K562 (cell line): ENCODE measurements around the gene SLC4A5. TPM values are rescaled to one million over a fixed set of nuclear protein-coding genes. Genes with fewer than 3 reads are reported as not detected.
A peak's percentile ranks its signal among the peaks of the same experiment; 100 is the strongest.

ENCODE experiments used
- ARHGAP35 ChIP-seq: fragments of 450-650 bp; IDR thresholded peaks from 2 replicates; pipeline ENCODE4 v1.6.1; 2018; ENCODE audit not compliant: partially characterized antibody
- ATF1 ChIP-seq, 2 experiments: fragments of 450-650 bp in 1 of 2; IDR thresholded peaks; 2 replicates each; pipeline ENCODE4 v1.6.1; 2016; ENCODE audit warnings: missing compliant biosample characterization in 1 of 2, missing genetic modification characterization in 1 of 2
- ATF7 ChIP-seq: fragments of 450-650 bp; IDR thresholded peaks from 2 replicates; pipeline ENCODE4 v1.7.1; 2014; ENCODE audit warnings: mild to moderate bottlenecking, moderate library complexity
- BMI1 ChIP-seq: fragments of 150-350 bp; IDR thresholded peaks from 2 replicates; pipeline ENCODE4 v1.6.1; 2014; ENCODE audit warnings: low read length
- CXXC5 ChIP-seq: fragments of 250-450 bp; sonication (Bioruptor Pico); IDR thresholded peaks from 2 replicates; pipeline ENCODE4 v1.8.0; 2022; ENCODE audit warnings: inconsistent platforms, mild to moderate bottlenecking, moderate library complexity
- GATAD2A ChIP-seq: fragments of 450-650 bp; IDR thresholded peaks from 2 replicates; pipeline ENCODE4 v1.6.1; 2017
- HINFP ChIP-seq: fragments of 450-650 bp; conservative IDR thresholded peaks from 2 replicates; pipeline ENCODE4 v1.6.1; 2016; ENCODE audit warnings: missing genetic modification characterization, low read depth, mild to moderate bottlenecking, control low read depth, missing compliant biosample characterization
- HMBOX1 ChIP-seq: sonication (generic); IDR thresholded peaks from 2 replicates; pipeline ENCODE4 v1.6.1; 2016
- HNRNPLL ChIP-seq: fragments of 200-400 bp; formaldehyde crosslinking; IDR thresholded peaks from 2 replicates; pipeline ENCODE4 v1.6.1; 2017; ENCODE audit warnings: low read length, low read depth, mild to moderate bottlenecking; ENCODE audit not compliant: poor library complexity, severe bottlenecking
- JUN ChIP-seq, 2 experiments: sonication (generic) in 1 of 2; formaldehyde crosslinking in 1 of 2; IDR thresholded peaks; 2 replicates each; pipeline versions ENCODE4 v1.6.1 to v1.8.0; 2012 to 2022; ENCODE audit warnings: borderline replicate concordance in 2 of 2, mild to moderate bottlenecking in 2 of 2, improper control_type of control experiment in 1 of 2, low read depth in 1 of 2, low read length in 1 of 2, missing genetic modification reagents in 1 of 2
- MTA1 ChIP-seq: fragments of 450-650 bp; IDR thresholded peaks from 2 replicates; pipeline ENCODE4 v1.6.1; 2017; ENCODE audit warnings: borderline replicate concordance
- NR4A1 ChIP-seq, 2 experiments: fragments of 250-450 bp in 1 of 2; fragments of 450-650 bp in 1 of 2; sonication (Bioruptor Pico) in 1 of 2; IDR thresholded peaks; 2 replicates each; pipeline versions ENCODE4 v1.4.0 to v1.6.1; 2016 to 2020; ENCODE audit warnings: mild to moderate bottlenecking in 2 of 2, missing compliant biosample characterization in 1 of 2, missing genetic modification characterization in 1 of 2, moderate library complexity in 1 of 2
- PBX2 ChIP-seq, 2 experiments: IDR thresholded peaks in 1 of 2; conservative IDR thresholded peaks in 1 of 2; 2 replicates each; pipeline ENCODE4 v1.6.1; 2016; ENCODE audit warnings: low read depth in 2 of 2, mild to moderate bottlenecking in 1 of 2, missing compliant biosample characterization in 1 of 2, missing genetic modification characterization in 1 of 2, moderate library complexity in 1 of 2
- PPARD ChIP-seq: fragments of 250-450 bp; sonication (Bioruptor Pico); IDR thresholded peaks from 2 replicates; pipeline ENCODE4 v1.8.0; 2022; ENCODE audit warnings: inconsistent platforms, mild to moderate bottlenecking, moderate library complexity
- RBFOX2 ChIP-seq: fragments of 200-400 bp; formaldehyde crosslinking; IDR thresholded peaks from 2 replicates; pipeline ENCODE4 v1.6.1; 2017; ENCODE audit warnings: low read depth, mild to moderate bottlenecking, low read length, moderate library complexity
- RBM15 ChIP-seq: fragments of 200-400 bp; formaldehyde crosslinking; IDR thresholded peaks from 2 replicates; pipeline ENCODE4 v1.6.1; 2018; ENCODE audit warnings: mild to moderate bottlenecking, low read length, moderate library complexity; ENCODE audit not compliant: insufficient read depth
- TOE1 ChIP-seq, 2 experiments: fragments of 450-650 bp in 1 of 2; sonication (generic) in 1 of 2; formaldehyde crosslinking in 1 of 2; IDR thresholded peaks; 2 replicates each; pipeline versions ENCODE4 v1.7.1 to v1.8.0; 2016 to 2022; ENCODE audit warnings: borderline replicate concordance in 2 of 2, mild to moderate bottlenecking in 2 of 2, antibody characterized with exemption in 1 of 2, inconsistent platforms in 1 of 2, low read depth in 1 of 2, missing genetic modification reagents in 1 of 2, moderate library complexity in 1 of 2
- ZNF174 ChIP-seq: fragments of 250-450 bp; sonication (Bioruptor Pico); IDR thresholded peaks from 2 replicates; pipeline ENCODE4 v1.4.0; 2020; ENCODE audit warnings: mild to moderate bottlenecking
- polyA plus RNA-seq, 8 experiments: library from polyadenylated mRNA; depleted of rRNA in 4 of 8; stranded (reverse) in 5 of 8; unstranded in 3 of 8; fragments of >200 nt; fragmentation: Nextera tagmentation in 2 of 8; fragmentation: Illumina TruSeq in 1 of 8; extraction: Ambion mirVana in 2 of 8; extraction: Trizol in 1 of 8; gene quantifications; 2 replicates each; pipeline versions ENCODE4 v1.2.1 to v1.2.3, GENCODE V29; 2011 to 2014; ENCODE audit warnings: inconsistent platforms in 1 of 8, missing spikeins in 1 of 8
- total RNA-seq, 7 experiments: library from RNA; depleted of rRNA in 6 of 7; stranded (reverse); fragments of >200 nt in 6 of 7; fragmentation: Illumina TruSeq in 2 of 7; extraction: Trizol in 2 of 7; gene quantifications; 2 replicates each; pipeline versions ENCODE4 v1.2.1 to v1.2.3, GENCODE V29; 2011 to 2021; ENCODE audit warnings: low replicate concordance in 1 of 7
- TF ChIP-seq, protein P1 (sequence below): fragments of 450-650 bp; IDR thresholded peaks from 2 replicates; pipeline ENCODE4 v1.6.1; 2016; ENCODE audit warnings: borderline replicate concordance

Gene SLC4A5
- total and polyA plus RNA-seq, 9 of the 15 experiments (the other 6 are each of a cell fraction or from before 2014, with no cell fraction given), result 0.03 to 0.77 (median 0.14) TPM; not detected in 1

GRCh38 chr2:74313497-74313896 lies 29.7 kb downstream of the SLC4A5 start (continued):
- no peak for TF ChIP-seq PBX2 (CRISPR knock-in tag; IDR thresholded peaks at IDR 0.05; ENCODE audit: low read depth)
- TF ChIP-seq PBX2 (tag; conservative IDR thresholded peaks at IDR 0.05; ENCODE audit: low read depth), result 0 out of 2 replicates have a peak, but pooled peaks have one; percentile 18
- peak; percentile 79 for TF ChIP-seq ATF7
- no peak for TF ChIP-seq GATAD2A
- no peak for TF ChIP-seq ARHGAP35
- no peak for TF ChIP-seq ATF1 (CRISPR knock-in tag; IDR thresholded peaks at IDR 0.05)
- TF ChIP-seq ATF1 (tag; IDR thresholded peaks at IDR 0.05), result peak; percentile 47; the same call in 1 of the 2 replicates
- no peak for TF ChIP-seq NR4A1 (CRISPR knock-in tag; IDR thresholded peaks at IDR 0.05)
- 0 out of 2 replicates have a peak, but pooled peaks have one; percentile 25 for TF ChIP-seq NR4A1 (tag; IDR thresholded peaks at IDR 0.05)
- TF ChIP-seq, protein P1, sequence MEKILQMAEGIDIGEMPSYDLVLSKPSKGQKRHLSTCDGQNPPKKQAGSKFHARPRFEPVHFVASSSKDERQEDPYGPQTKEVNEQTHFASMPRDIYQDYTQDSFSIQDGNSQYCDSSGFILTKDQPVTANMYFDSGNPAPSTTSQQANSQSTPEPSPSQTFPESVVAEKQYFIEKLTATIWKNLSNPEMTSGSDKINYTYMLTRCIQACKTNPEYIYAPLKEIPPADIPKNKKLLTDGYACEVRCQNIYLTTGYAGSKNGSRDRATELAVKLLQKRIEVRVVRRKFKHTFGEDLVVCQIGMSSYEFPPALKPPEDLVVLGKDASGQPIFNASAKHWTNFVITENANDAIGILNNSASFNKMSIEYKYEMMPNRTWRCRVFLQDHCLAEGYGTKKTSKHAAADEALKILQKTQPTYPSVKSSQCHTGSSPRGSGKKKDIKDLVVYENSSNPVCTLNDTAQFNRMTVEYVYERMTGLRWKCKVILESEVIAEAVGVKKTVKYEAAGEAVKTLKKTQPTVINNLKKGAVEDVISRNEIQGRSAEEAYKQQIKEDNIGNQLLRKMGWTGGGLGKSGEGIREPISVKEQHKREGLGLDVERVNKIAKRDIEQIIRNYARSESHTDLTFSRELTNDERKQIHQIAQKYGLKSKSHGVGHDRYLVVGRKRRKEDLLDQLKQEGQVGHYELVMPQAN, result no peak
- TF ChIP-seq ZNF174 (CRISPR knock-in tag), result no peak
- TF ChIP-seq RBFOX2, result no peak
- TF ChIP-seq HINFP, result no peak
- TF ChIP-seq TOE1 (IDR thresholded peaks at IDR 0.05; ENCODE audit: borderline replicate concordance), result 0 out of 2 replicates have a peak, but pooled peaks have one; percentile 19
- TF ChIP-seq TOE1 (CRISPR knock-in tag; IDR thresholded peaks at IDR 0.05; ENCODE audit: borderline replicate concordance, low read depth), result no peak
- peak; percentile 44 for TF ChIP-seq CXXC5
- no peak for TF ChIP-seq BMI1
- TF ChIP-seq RBM15, result no peak
- no peak for TF ChIP-seq JUN (IDR thresholded peaks at IDR 0.05; ENCODE audit: borderline replicate concordance, low read depth, low read length)
- no peak for TF ChIP-seq JUN (CRISPR knock-in tag; IDR thresholded peaks at IDR 0.05; ENCODE audit: borderline replicate concordance)
- peak; percentile 77 for TF ChIP-seq HMBOX1
- TF ChIP-seq MTA1, result no peak
- TF ChIP-seq PPARD (CRISPR knock-in tag), result no peak
- TF ChIP-seq HNRNPLL, result no peak
